DND-41 (cell line): ENCODE results near the gene SKIC8.

ENCODE experiments used
- CTCF ChIP-seq: IDR thresholded peaks from 2 replicates; pipeline ENCODE4 v1.5.1; 2012; ENCODE audit warnings: borderline replicate concordance, low read length, moderate library complexity, mild to moderate bottlenecking; ENCODE audit not compliant: poor library complexity, severe bottlenecking; ENCODE audit errors: extremely low read depth
- EZH2 ChIP-seq: IDR thresholded peaks from 3 replicates; pipeline ENCODE4 v1.6.1; 2012; ENCODE audit warnings: borderline replicate concordance, low read depth, mild to moderate bottlenecking, moderate library complexity, low read length, inconsistent platforms; ENCODE audit not compliant: severe bottlenecking

GRCh38 chr15:78323693-78324092 is 24.3 kb upstream of the SKIC8 start:
- TF ChIP-seq CTCF: no peak
- TF ChIP-seq EZH2: no peak
